Measurements from ENCODE around the gene TMEM156. TPM values are rescaled to one million over a fixed set of nuclear protein-coding genes. Genes with fewer than 3 reads are reported as not detected.
"Not testable (repeated sequence)": the region's sequence is repeated elsewhere in the genome, so short reads cannot be mapped to it uniquely, and the experiment has no call there.

The TMEM156 gene
- total and polyA plus RNA-seq, 10 of the 15 experiments (the other 5 are each of a cell fraction or from before 2014, with no cell fraction given): 20.8 to 48.3 (median 32.7) TPM

DNA sequence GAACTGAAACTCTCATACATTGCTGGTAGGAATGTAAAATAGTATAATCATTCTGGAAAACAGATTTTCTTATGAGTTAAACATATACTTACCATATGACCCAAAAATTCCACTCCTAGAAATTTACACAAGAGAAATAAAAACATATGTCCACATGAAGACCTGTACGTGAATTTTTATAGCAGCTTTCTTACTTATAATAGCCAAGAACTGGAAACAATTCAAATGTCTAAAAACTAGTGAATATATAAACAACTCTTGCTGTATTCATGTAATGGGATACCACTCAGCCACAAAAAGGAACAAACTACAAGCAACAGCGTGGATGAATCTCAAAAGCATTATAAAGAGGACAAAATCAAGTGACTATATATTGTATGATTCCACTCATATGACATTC lies 27.5 kb downstream of the TMEM156 start:
- peaks cover 0 to 4% of the 10 kb centered on the region in 2 experiments; a peak in 1 of 4 replicates for H3K36me3 ChIP-seq (ENCODE audit: control insufficient read depth in 2 of 2, insufficient read depth in 2 of 2, low read length in 1 of 2)
- intact Hi-C loops (cut with micrococcal nuclease; ENCODE audit: unreplicated experiment): no loop called here
- no peak for FAIRE-seq
- H3K9me3 ChIP-seq (replicated peaks; ENCODE audit: control insufficient read depth, insufficient read depth, low read length): peaks cover 4% of the 10 kb centered on the region; the same call in 2 of the 3 replicates
- no peak for ATAC-seq
- no peaks in the 10 kb centered on the region for H3K4me1 ChIP-seq (ENCODE audit: control insufficient read depth, insufficient read depth, low read length)
- H3K79me2 ChIP-seq (ENCODE audit: control insufficient read depth, insufficient read depth, low read length): no peaks in the 10 kb centered on the region; the same call in 1 of the 2 replicates
- 94% methylated on average over 2 of the region's 2 CpGs for WGBS (ENCODE audit: insufficient coverage, insufficient replicate concordance, low lambda C conversion rate, missing lambda C conversion rate)
- ChIA-PET POLR2A (interaction anchor here (0.6 kb wide), 1 partner anchor 18 kb away, joined by 7 read pairs; no protein-coding TSS in a partner anchor), RAD21 (ENCODE audit: unreplicated experiment) (no interaction called here), CTCF (no interaction called here), SMC1A (ENCODE audit: uncharacterized antibody, unreplicated experiment) (no interaction called here)
- no peak overlapping the region for H3K9ac ChIP-seq (ENCODE audit: control insufficient read depth, insufficient read depth, low read length)
- no peak overlapping the region for H2AFZ ChIP-seq (ENCODE audit: control insufficient read depth, low read depth, low read length)
- no peak overlapping the region for H3K4me2 ChIP-seq (ENCODE audit: control insufficient read depth, insufficient read depth)
- in situ Hi-C loops (cut with MboI): no loop called here
- TF ChIP-seq GATAD2B (conservative IDR thresholded peaks at IDR 0.05; ENCODE audit: low read depth) (no peak), NR2C1 (IDR thresholded peaks at IDR 0.05) (no peak), TCF7 (IDR thresholded peaks at IDR 0.05; ENCODE audit: borderline replicate concordance) (no peak), POU2F2 (IDR thresholded peaks at IDR 0.05; ENCODE audit: borderline replicate concordance, low read depth, low read length) (no peak), SMARCA5 (IDR thresholded peaks at IDR 0.05) (no peak), TAF1 (IDR thresholded peaks at IDR 0.05; ENCODE audit: borderline replicate concordance, low read depth, low read length) (no peak), MXI1 (IDR thresholded peaks at IDR 0.05; ENCODE audit: low read depth, low read length) (no peak), RAD51 (IDR thresholded peaks at IDR 0.05) (no peak), RAD21 (IDR thresholded peaks at IDR 0.05; ENCODE audit: insufficient read depth, low read depth, low read length) (no peak), ZNF207 (IDR thresholded peaks at IDR 0.05; ENCODE audit: borderline replicate concordance) (no peak), ZNF217 (IDR thresholded peaks at IDR 0.05) (no peak), SIN3A (IDR thresholded peaks at IDR 0.05; ENCODE audit: low read depth, low read length) (no peak), SIX5 (IDR thresholded peaks at IDR 0.05; ENCODE audit: low read depth, low read length, severe bottlenecking) (no peak), YY1 (IDR thresholded peaks at IDR 0.05; ENCODE audit: low read depth, low read length) (no peak)
- TF ChIP-seq, protein P1, sequence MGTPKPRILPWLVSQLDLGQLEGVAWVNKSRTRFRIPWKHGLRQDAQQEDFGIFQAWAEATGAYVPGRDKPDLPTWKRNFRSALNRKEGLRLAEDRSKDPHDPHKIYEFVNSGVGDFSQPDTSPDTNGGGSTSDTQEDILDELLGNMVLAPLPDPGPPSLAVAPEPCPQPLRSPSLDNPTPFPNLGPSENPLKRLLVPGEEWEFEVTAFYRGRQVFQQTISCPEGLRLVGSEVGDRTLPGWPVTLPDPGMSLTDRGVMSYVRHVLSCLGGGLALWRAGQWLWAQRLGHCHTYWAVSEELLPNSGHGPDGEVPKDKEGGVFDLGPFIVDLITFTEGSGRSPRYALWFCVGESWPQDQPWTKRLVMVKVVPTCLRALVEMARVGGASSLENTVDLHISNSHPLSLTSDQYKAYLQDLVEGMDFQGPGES (IDR thresholded peaks at IDR 0.05): no peak
- TF ChIP-seq, protein P2, sequence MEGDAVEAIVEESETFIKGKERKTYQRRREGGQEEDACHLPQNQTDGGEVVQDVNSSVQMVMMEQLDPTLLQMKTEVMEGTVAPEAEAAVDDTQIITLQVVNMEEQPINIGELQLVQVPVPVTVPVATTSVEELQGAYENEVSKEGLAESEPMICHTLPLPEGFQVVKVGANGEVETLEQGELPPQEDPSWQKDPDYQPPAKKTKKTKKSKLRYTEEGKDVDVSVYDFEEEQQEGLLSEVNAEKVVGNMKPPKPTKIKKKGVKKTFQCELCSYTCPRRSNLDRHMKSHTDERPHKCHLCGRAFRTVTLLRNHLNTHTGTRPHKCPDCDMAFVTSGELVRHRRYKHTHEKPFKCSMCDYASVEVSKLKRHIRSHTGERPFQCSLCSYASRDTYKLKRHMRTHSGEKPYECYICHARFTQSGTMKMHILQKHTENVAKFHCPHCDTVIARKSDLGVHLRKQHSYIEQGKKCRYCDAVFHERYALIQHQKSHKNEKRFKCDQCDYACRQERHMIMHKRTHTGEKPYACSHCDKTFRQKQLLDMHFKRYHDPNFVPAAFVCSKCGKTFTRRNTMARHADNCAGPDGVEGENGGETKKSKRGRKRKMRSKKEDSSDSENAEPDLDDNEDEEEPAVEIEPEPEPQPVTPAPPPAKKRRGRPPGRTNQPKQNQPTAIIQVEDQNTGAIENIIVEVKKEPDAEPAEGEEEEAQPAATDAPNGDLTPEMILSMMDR (IDR thresholded peaks at IDR 0.05 in 2 of 3, conservative IDR thresholded peaks at IDR 0.05 in 1 of 3; ENCODE audit: control insufficient read depth in 2 of 3, extremely low read depth in 1 of 3, insufficient read depth in 1 of 3, low read depth in 3 of 3, low read length in 3 of 3): no peak
- no peaks in the 10 kb centered on the region for H4K20me1 ChIP-seq (ENCODE audit: control insufficient read depth, insufficient read depth)
- H3K4me3 ChIP-seq: no peak overlapping the region
- H3K27me3 ChIP-seq (replicated peaks in 1 of 2; ENCODE audit: control insufficient read depth in 2 of 2, insufficient read depth in 2 of 2, low read length in 1 of 2): no peaks in the 10 kb centered on the region
- BruUV-seq (replicated peaks): no TSS peak
- no peak for DNase-seq (ENCODE audit: low read depth, low spot score)
- no peak overlapping the region for H3K27ac ChIP-seq (ENCODE audit: control insufficient read depth, insufficient read depth)

DNA sequence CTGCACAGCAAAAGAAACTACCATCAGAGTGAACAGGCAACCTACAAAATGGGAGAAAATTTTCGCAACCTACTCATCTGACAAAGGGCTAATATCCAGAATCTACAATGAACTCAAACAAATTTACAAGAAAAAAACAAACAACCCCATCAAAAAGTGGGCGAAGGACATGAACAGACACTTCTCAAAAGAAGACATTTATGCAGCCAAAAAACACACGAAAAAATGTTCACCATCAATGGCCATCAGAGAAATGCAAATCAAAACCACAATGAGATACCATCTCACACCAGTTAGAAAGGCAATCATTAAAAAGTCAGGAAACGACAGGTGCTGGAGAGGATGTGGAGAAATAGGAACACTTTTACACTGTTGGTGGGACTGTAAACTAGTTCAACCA lies 30.2 kb downstream of the TMEM156 start:
- H3K9me3 ChIP-seq (replicated peaks; ENCODE audit: control insufficient read depth, insufficient read depth, low read length); FAIRE-seq; BruUV-seq (replicated peaks); H3K36me3 ChIP-seq (ENCODE audit: control insufficient read depth in 2 of 2, insufficient read depth in 2 of 2, low read length in 1 of 2); intact Hi-C loops (cut with micrococcal nuclease; ENCODE audit: unreplicated experiment); CTCF ChIA-PET; H3K27ac ChIP-seq (ENCODE audit: control insufficient read depth, insufficient read depth); ATAC-seq; H3K4me3 ChIP-seq; H3K9ac ChIP-seq (ENCODE audit: control insufficient read depth, insufficient read depth, low read length); RAD21 ChIA-PET (ENCODE audit: unreplicated experiment); in situ Hi-C loops (cut with MboI); H3K4me2 ChIP-seq (ENCODE audit: control insufficient read depth, insufficient read depth); H3K27me3 ChIP-seq (replicated peaks in 1 of 2; ENCODE audit: control insufficient read depth in 2 of 2, insufficient read depth in 2 of 2, low read length in 1 of 2); H3K79me2 ChIP-seq (ENCODE audit: control insufficient read depth, insufficient read depth, low read length); H2AFZ ChIP-seq (ENCODE audit: control insufficient read depth, low read depth, low read length); DNase-seq (ENCODE audit: low read depth, low spot score); POLR2A ChIA-PET; H3K4me1 ChIP-seq (ENCODE audit: control insufficient read depth, insufficient read depth, low read length); H4K20me1 ChIP-seq (ENCODE audit: control insufficient read depth, insufficient read depth): not testable (repeated sequence)
- WGBS (ENCODE audit: insufficient coverage, insufficient replicate concordance, low lambda C conversion rate, missing lambda C conversion rate): 55% methylated on average over 3 of the region's 4 CpGs
- SMC1A ChIA-PET (ENCODE audit: uncharacterized antibody, unreplicated experiment): interaction anchor here (0.7 kb wide), 1 partner anchor 613 kb away, joined by 3 read pairs; no protein-coding TSS in a partner anchor

All from GM12878 (cell line).